Measurements from ENCODE around the gene RND2.
"Not testable (repeated sequence)": the region's sequence is repeated elsewhere in the genome, so short reads cannot be mapped to it uniquely, and the experiment has no call there.

RND2 gene

DNA sequence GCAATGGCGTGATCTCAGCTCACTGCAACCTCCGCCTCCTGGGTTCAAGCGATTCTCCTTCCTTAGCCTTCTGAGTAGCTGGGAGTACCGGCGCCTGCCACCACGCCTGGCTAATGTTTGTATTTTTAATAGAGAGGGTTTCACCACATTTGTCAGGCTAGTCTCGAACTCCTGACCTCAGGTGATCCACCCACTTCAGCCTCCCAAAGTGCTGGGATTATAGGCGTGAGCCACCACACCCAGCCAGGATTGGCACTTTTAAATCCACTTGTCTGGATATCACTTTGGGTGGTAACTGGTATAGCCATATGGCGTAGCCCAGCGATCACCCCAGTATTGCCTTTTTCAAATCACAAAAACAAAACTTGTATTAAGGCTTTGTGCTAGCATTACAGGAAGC is 31.1 kb upstream of the RND2 start:
- peaks cover 15% of the 10 kb centered on the region for H3K4me1 Mint-ChIP-seq
- H3K27ac Mint-ChIP-seq, H3K9me3 Mint-ChIP-seq, H3K27me3 Mint-ChIP-seq, H3K4me3 Mint-ChIP-seq, DNase-seq: not testable (repeated sequence)
- H3K36me3 Mint-ChIP-seq, result peaks cover 27% of the 10 kb centered on the region
- CTCF ChIA-PET, result interaction anchor here (0.5 kb wide), 1 partner anchor 394 kb away, joined by 4 read pairs; no protein-coding TSS in a partner anchor

DNA sequence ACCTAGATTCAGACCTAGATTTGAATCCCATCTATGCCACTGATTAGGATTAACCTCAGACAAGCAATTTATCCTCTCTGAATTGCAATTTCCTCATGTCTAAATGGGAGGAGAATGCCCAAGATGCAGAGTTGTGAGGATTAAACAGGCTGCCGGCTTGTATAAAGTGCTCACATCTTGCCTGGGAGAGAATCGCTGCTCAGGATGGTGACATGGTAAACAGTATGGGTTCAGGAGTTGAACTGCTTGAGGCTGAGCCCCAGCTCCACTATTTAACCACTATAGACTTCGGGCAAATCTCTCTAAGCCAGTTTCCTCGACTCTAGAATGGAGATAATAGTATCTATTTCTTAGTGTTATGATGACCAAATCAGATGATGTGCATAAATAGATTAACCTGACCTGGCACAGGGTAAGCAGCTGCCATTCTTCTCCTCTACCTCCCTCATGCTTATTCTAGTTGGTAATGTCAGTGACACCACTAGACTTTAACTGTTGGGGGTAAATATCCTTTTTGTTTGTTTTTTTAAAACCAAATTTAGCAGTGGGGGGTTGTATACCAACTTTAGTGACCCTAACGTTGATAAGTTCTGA is 27.5 kb upstream of the RND2 start:
- Mint-ChIP-seq H3K27ac (peak overlapping the region; percentile 98), H3K36me3 (peaks cover 29% of the 10 kb centered on the region), H3K9me3 (no peaks in the 10 kb centered on the region), H3K4me3 (peak overlapping the region; percentile 90), H3K27me3 (no peaks in the 10 kb centered on the region), H3K4me1 (peaks cover 35% of the 10 kb centered on the region)
- no peak for DNase-seq
- CTCF ChIA-PET, result interaction anchor here (0.7 to 2.1 kb wide), 18 partner anchors 9 to 476 kb away, joined by 3 to 11 read pairs (median 3); partner anchors contain the start of genes BECN1, PSME3, PTGES3L and RUNDC1

- CTCF ChIA-PET, result interaction anchor here (0.6 to 2.1 kb wide), 21 partner anchors 8 to 477 kb away, joined by 3 to 11 read pairs (median 3); partner anchors contain the start of genes BECN1, PSME3, PTGES3L and RUNDC1
- DNase-seq, result peak; percentile 99
- peaks cover 35% of the 10 kb centered on the region for H3K4me1 Mint-ChIP-seq
- peak within 1 kb of the TSS; percentile 90 for H3K4me3 Mint-ChIP-seq
- H3K27me3 Mint-ChIP-seq, result no peaks in the 10 kb centered on the region
- no peaks in the 10 kb centered on the region for H3K9me3 Mint-ChIP-seq
- peaks cover 30% of the 10 kb centered on the region for H3K36me3 Mint-ChIP-seq
- peak within 1 kb of the TSS; percentile 98 for H3K27ac Mint-ChIP-seq
Observed at GRCh38 chr17:42997984-42998938, 26.8 kb upstream of the RND2 start, which contains the start of gene RPL27. TSS of gene RPL27 (plus strand) at chr17:42998419. CDS start at chr17:42998751, 332 bp downstream.

DNA sequence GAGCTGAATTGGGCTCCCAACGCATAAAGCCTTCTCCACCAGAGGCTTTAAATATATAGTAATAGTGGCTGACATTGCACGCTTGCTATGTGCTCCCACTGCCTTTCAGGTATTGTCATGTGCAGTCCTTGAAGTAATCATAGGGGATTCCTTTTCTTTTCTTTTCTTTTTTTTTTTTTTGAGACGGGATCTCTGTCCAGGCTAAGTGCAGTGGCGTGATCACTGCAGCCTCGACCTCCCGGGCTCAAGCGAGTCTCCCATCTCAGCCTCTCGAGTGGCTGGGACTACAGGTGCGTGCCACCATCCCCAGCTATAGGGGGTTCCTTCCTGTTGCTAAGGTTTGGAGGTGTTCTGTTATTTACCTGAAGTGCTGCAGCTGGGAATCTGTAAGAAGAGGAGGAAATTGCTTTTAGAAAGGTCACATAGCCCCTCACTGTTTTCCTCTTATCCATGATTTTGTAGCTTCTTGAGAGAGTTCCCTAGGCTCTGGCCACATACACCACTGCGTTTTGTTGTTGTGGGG is 26.0 kb upstream of the RND2 start:
- peaks cover 35% of the 10 kb centered on the region for H3K4me1 Mint-ChIP-seq
- CTCF ChIA-PET, result interaction anchor here (1.4 to 1.7 kb wide), 3 partner anchors 25 to 311 kb away, joined by 3 to 5 read pairs (median 3); partner anchors contain the start of gene PSME3
- H3K27me3 Mint-ChIP-seq, result no peaks in the 10 kb centered on the region
- no peak for DNase-seq
- H3K36me3 Mint-ChIP-seq, result peaks cover 36% of the 10 kb centered on the region
- peak overlapping the region; percentile 90 for H3K4me3 Mint-ChIP-seq
- H3K27ac Mint-ChIP-seq, result peak overlapping the region; percentile 98
- no peaks in the 10 kb centered on the region for H3K9me3 Mint-ChIP-seq

- CTCF ChIA-PET, H3K4me3 Mint-ChIP-seq, H3K9me3 Mint-ChIP-seq, H3K27ac Mint-ChIP-seq, DNase-seq, H3K27me3 Mint-ChIP-seq: not testable (repeated sequence)
- Mint-ChIP-seq H3K4me1 (peaks cover 35% of the 10 kb centered on the region), H3K36me3 (peaks cover 36% of the 10 kb centered on the region)
Observed at GRCh38 chr17:43000894-43001293, 24.1 kb upstream of the RND2 start.

- no peaks in the 10 kb centered on the region for H3K9me3 Mint-ChIP-seq
- peak overlapping the region; percentile 49 for H3K27ac Mint-ChIP-seq
- peaks cover 41% of the 10 kb centered on the region for H3K4me1 Mint-ChIP-seq
- peaks cover 40% of the 10 kb centered on the region for H3K36me3 Mint-ChIP-seq
- DNase-seq, result no peak
- CTCF ChIA-PET, result interaction anchor here (0.6 kb wide), 1 partner anchor 173 kb away, joined by 6 read pairs; no protein-coding TSS in a partner anchor
- H3K27me3 Mint-ChIP-seq, result no peaks in the 10 kb centered on the region
- no peak overlapping the region for H3K4me3 Mint-ChIP-seq
Observed at GRCh38 chr17:43003542-43004172, 21.4 kb upstream of the RND2 start.

- Mint-ChIP-seq H3K9me3 (no peaks in the 10 kb centered on the region), H3K27me3 (no peaks in the 10 kb centered on the region), H3K4me1 (peaks cover 35% of the 10 kb centered on the region), H3K4me3 (peak within 1 kb of the TSS; percentile 100), H3K36me3 (peaks cover 29% of the 10 kb centered on the region), H3K27ac (peak within 1 kb of the TSS; percentile 99)
- DNase-seq, result peak; percentile 93
- CTCF ChIA-PET, result interaction anchor here (0.7 to 1.4 kb wide), 4 partner anchors 9 to 36 kb away, joined by 3 to 11 read pairs (median 3); partner anchors contain the start of gene RPL27
Observed at GRCh38 chr17:43006639-43007551, 18.1 kb upstream of the RND2 start, which contains the start of gene IFI35. TSS of gene IFI35 (plus strand) at chr17:43006784. CDS start at chr17:43006948, 164 bp downstream.

- Mint-ChIP-seq H3K27me3 (no peaks in the 10 kb centered on the region), H3K4me1 (peaks cover 38% of the 10 kb centered on the region), H3K27ac (no peak overlapping the region), H3K9me3 (no peaks in the 10 kb centered on the region), H3K4me3 (no peak overlapping the region), H3K36me3 (peaks cover 39% of the 10 kb centered on the region)
- CTCF ChIA-PET, result interaction anchor here (1.1 kb wide), 1 partner anchor 14 kb away, joined by 3 read pairs; no protein-coding TSS in a partner anchor
- DNase-seq, result no peak
Observed at GRCh38 chr17:43010667-43011308, 14.2 kb upstream of the RND2 start.

DNA sequence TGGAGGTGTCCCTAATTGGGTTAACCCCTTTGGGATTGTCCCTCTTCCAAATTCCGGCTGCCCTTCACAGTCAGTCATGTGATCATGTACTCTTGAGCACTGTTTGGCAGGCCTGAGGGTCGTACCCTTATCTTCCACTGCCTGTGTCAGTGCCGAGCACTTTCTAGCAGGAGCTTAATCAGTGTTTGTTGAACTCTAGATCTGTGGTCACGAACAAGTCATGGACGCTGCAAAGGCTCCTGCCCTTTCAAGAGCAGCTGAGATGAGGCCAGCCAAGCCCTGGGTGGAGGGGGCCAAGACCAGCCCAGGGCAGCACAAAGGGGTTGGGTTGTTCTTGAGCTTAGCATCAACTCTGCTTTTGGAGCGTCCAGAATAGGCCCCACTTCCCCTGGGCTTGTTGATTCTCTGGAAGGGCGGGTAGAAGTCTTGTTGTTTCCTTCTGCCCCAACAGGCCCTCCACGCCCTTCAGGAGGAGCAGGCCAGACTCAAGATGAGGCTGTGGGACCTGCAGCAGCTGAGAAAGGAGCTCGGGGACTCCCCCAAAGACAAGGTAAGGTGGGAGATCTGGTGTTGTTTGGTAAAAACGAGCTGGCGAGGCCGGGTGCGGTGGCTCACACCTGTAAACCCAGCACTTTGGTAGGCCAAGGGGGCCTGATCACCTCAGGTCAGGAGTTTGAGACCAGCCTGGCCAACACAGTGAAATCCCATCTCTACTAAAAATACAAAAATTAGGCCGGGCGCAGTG is 13.1 kb upstream of the RND2 start:
- Mint-ChIP-seq H3K4me3 (no peak overlapping the region), H3K27me3 (no peaks in the 10 kb centered on the region), H3K27ac (no peak overlapping the region), H3K36me3 (peaks cover 33% of the 10 kb centered on the region), H3K9me3 (no peaks in the 10 kb centered on the region), H3K4me1 (peaks cover 29% of the 10 kb centered on the region)
- CTCF ChIA-PET, result no interaction called here
- no peak for DNase-seq

GRCh38 chr17:43013296-43013695 is 11.7 kb upstream of the RND2 start:
- peaks cover 32% of the 10 kb centered on the region for H3K36me3 Mint-ChIP-seq
- H3K4me3 Mint-ChIP-seq, result no peak overlapping the region
- no peaks in the 10 kb centered on the region for H3K9me3 Mint-ChIP-seq
- H3K27ac Mint-ChIP-seq, result no peak overlapping the region
- no peaks in the 10 kb centered on the region for H3K27me3 Mint-ChIP-seq
- H3K4me1 Mint-ChIP-seq, result peaks cover 20% of the 10 kb centered on the region
- CTCF ChIA-PET, result no interaction called here
- DNase-seq, result no peak

DNA sequence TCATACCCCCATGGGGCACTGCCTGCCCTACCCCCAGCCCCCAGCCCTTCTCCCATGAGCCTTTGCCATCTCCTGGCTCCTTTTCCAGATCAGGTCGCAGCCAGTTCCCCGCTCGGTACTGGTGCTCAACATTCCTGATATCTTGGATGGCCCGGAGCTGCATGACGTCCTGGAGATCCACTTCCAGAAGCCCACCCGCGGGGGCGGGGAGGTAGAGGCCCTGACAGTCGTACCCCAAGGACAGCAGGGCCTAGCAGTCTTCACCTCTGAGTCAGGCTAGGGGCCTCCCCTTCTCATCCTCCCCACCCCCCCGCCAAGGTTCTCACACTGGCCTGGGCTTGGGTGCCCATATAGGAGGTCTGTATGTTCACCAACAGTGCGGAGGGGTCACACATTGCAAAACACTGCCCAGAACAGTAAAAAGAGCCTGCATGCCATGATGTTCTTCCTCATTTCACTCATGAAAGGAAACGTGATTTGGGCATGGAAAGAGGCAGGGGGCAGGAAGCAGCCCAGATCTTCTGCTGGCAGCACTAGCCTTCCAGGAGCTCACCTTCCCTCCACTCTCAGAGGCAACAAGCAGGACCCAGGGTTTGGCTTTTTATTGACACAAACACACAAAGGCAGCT is 10.9 kb upstream of the RND2 start:
- CTCF ChIA-PET, result interaction anchor here (1.5 kb wide), 1 partner anchor 16 kb away, joined by 3 read pairs; the partner anchor contains the start of gene RPL27

More for the DNA sequence above, 10.9 kb upstream of the RND2 start:
- H3K9me3 Mint-ChIP-seq, result no peaks in the 10 kb centered on the region
- peaks cover 21% of the 10 kb centered on the region for H3K4me1 Mint-ChIP-seq
- peaks cover 30% of the 10 kb centered on the region for H3K36me3 Mint-ChIP-seq
- H3K27me3 Mint-ChIP-seq, result no peaks in the 10 kb centered on the region
- H3K4me3 Mint-ChIP-seq, result no peak overlapping the region
- DNase-seq, result no peak
- H3K27ac Mint-ChIP-seq, result no peak overlapping the region
